ENCODE measurements around the gene UBQLN1. TPM values are rescaled to one million over a fixed set of nuclear protein-coding genes. Genes with fewer than 3 reads are reported as not detected.

Gene UBQLN1
- total RNA-seq, 1 experiment from 2014 or later, result 111 TPM

DNA sequence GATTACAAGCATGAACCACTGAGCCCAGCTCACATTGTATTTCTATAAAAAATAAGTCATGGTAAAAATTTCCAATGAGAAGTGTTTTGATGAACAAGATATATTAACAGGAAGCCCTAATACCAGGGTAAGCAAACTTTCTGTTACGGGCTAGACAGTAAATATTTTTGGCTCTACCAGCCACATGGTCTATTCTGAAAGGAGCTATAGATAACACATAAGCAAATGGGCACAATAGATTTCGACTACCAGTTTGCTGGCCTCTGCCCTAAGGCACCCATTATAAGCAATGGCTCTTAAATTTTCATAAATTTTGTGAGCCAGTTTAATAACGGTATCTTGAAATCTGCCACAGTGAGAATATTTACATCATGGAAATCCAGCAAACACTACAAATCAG lies 8.1 kb downstream of the UBQLN1 start:
- no peak overlapping the region for H3K23ac ChIP-seq (ENCODE audit: insufficient read length, low read depth, low read length)
- H2BK12ac ChIP-seq (ENCODE audit: insufficient read length, low read depth, low read length), result no peak overlapping the region
- H4K20me1 ChIP-seq (ENCODE audit: control insufficient read depth, insufficient read depth, insufficient read length), result no peaks in the 10 kb centered on the region
- H2BK15ac ChIP-seq (ENCODE audit: low read depth, low read length), result no peak overlapping the region
- no peak overlapping the region for H2BK20ac ChIP-seq (ENCODE audit: low read depth, low read length, poor library complexity, severe bottlenecking)
- H3K14ac ChIP-seq (ENCODE audit: insufficient read depth, low read length), result no peak overlapping the region
- no peak overlapping the region for H4K8ac ChIP-seq (replicated peaks; ENCODE audit: insufficient read length, low read depth, low read length)
- H3K4me1 Mint-ChIP-seq, result peaks cover 21% of the 10 kb centered on the region in 2 experiments
- no peak overlapping the region for H2BK120ac ChIP-seq (ENCODE audit: low read depth, low read length, poor library complexity, severe bottlenecking)
- no peak overlapping the region for H3K56ac ChIP-seq (ENCODE audit: insufficient read length, low read depth, low read length)
- no peaks in the 10 kb centered on the region for H3K27me3 Mint-ChIP-seq (ENCODE audit: low read depth)
- H3K4me1 ChIP-seq (ENCODE audit: insufficient read depth, low read length), result no peaks in the 10 kb centered on the region; the same call in 1 of the 2 replicates
- no peak for DNase-seq
- H3K23me2 ChIP-seq (ENCODE audit: insufficient read length, low read depth, low read length, poor library complexity, severe bottlenecking), result no peaks in the 10 kb centered on the region
- H3K4me3 Mint-ChIP-seq, result no peak overlapping the region
- H4K5ac ChIP-seq (ENCODE audit: insufficient read length, low read depth, low read length), result no peak overlapping the region
- no peak overlapping the region for H3K9ac ChIP-seq (ENCODE audit: extremely low read depth, insufficient read length, low read length)
- H2BK5ac ChIP-seq (ENCODE audit: insufficient read length, low read length), result no peak overlapping the region
- H2AFZ ChIP-seq (ENCODE audit: low read length), result no peak overlapping the region
- no peaks in the 10 kb centered on the region for H3K27me3 ChIP-seq (ENCODE audit: insufficient read depth, low read length)
- H3K9me3 Mint-ChIP-seq, result no peaks in the 10 kb centered on the region
- H3T11ph ChIP-seq (ENCODE audit: low read length), result no peak overlapping the region
- H3K4ac ChIP-seq (ENCODE audit: low read depth, low read length), result no peak overlapping the region
- TF ChIP-seq CTCF (conservative IDR thresholded peaks at IDR 0.05), result no peak
- no peak overlapping the region for H3K27ac ChIP-seq (ENCODE audit: insufficient read length, low read depth, low read length)
- no peaks in the 10 kb centered on the region for H3K9me3 ChIP-seq (ENCODE audit: control insufficient read depth, low read depth, low read length)
- H3K18ac ChIP-seq (ENCODE audit: insufficient read length, low read depth, low read length), result no peak overlapping the region
- no peak overlapping the region for H4K91ac ChIP-seq (ENCODE audit: insufficient read length, low read depth, low read length)
- no CpG with 5 or more reads among the region's 3 CpGs for WGBS (ENCODE audit: extremely low coverage, insufficient read length, low lambda C conversion rate)
- H3K36me3 Mint-ChIP-seq (ENCODE audit: insufficient read depth in 1 of 3, low read depth in 3 of 3), result peaks cover 0 to under 1% (median under 1%) of the 10 kb centered on the region in 3 experiments; a peak in 4 of 7 replicates
- no peak overlapping the region for H2AK5ac ChIP-seq (ENCODE audit: insufficient read length, low read length)
- H3K27ac Mint-ChIP-seq, result no peak overlapping the region
- no peak overlapping the region for H3K4me2 ChIP-seq (ENCODE audit: insufficient read depth, insufficient read length, low read length)
- H3K79me1 ChIP-seq (ENCODE audit: insufficient read depth, low read depth, low read length, poor library complexity, severe bottlenecking), result peaks cover 6% of the 10 kb centered on the region
- H3K79me2 ChIP-seq (ENCODE audit: insufficient read depth, low read length), result peaks cover 74% of the 10 kb centered on the region

All from H9 (cell line).